GM21367 (cell line): Measurements from ENCODE around the gene DENND6B.
"Not testable (repeated sequence)": the region's sequence is repeated elsewhere in the genome, so short reads cannot be mapped to it uniquely, and the experiment has no call there.

Experiments
- ATAC-seq: cut with Tn5 transposase; IDR thresholded peaks from one replicate; pipeline ENCODE4 v1.9.1; 2021; ENCODE audit not compliant: unreplicated experiment

DENND6B gene

GRCh38 chr22:50326956-50327710, at the start of gene DENND6B:
DENND6B (minus strand) TSS chr22:50327012; CDS start chr22:50326988, 24 bp downstream.
- ATAC-seq, result peak; percentile 54

DNA sequence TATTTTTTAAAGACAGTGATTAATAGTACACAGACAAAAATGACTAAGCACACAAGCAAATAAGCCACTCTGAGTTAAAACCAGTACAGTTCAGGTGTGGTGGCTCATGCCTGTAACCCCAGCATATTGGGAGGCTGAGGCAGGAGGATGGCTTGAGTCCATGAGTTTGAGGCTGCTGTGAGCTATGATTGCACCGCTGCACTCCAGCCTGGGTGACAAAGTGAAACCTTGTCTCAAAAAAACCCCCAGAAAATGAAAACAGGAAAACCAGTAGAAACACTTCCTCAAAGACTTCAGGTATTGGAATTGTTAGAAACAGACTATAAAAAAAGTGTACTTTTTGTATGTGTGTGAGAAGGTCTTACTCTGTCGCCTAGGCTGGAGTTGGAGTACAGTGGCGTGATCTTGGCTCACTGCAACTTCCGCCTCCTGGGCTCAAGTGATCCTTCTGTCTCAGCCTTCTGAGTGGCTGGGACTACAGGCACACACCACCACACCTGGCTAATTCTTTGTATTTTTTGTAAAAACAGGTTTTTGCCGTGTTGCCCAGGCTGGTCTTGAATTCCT, 49.4 kb upstream of the DENND6B start:
- ATAC-seq, result no peak

- no peak for ATAC-seq
These were observed 44.4 kb upstream of the DENND6B start for GRCh38 chr22:50371101-50371648.

GRCh38 chr22:50367778-50368500, 41.1 kb upstream of the DENND6B start:
- ATAC-seq, result no peak

DNA sequence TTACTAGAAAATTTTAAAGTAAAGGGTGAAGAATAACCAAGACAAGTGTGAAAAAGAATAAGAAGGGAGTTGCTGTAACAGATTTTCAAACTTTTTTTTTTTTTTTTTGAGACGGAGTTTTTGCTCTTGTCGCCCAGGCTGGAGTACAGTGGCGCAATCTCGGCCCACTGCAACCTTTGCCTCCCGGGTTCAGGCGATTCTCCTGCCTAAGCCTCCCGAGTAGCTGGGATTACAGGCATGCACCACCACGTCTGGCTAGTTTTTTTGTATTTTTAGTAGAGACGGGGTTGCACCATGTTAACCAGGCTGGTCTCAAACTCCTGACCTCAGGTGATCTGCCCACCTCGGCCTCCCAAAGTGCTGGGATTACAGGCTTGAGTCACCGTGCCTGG, 37.0 kb upstream of the DENND6B start:
- not testable (repeated sequence) for ATAC-seq

- no peak for ATAC-seq
These were observed 36.5 kb upstream of the DENND6B start for GRCh38 chr22:50363166-50363802.

DNA sequence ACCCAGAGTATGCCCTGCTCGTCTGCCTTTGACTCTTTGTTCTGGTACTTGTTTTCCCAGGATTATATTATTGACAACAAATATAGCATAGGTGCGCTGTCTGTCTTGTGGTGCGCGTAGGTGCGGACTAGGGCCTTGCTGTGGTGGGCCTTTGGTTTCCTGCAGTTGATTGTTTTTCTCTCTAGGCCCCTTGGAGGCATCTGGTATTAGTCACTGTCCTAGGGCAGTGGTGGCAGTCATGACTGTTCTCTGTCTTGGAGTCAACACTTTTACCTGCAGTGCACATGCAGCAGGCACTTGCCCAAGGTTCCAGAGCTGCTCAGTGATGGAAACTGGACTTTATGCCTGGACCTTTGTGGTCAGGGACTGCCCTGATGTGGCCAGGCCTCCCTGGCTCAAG, 34.9 kb upstream of the DENND6B start:
- ATAC-seq, result no peak

DNA sequence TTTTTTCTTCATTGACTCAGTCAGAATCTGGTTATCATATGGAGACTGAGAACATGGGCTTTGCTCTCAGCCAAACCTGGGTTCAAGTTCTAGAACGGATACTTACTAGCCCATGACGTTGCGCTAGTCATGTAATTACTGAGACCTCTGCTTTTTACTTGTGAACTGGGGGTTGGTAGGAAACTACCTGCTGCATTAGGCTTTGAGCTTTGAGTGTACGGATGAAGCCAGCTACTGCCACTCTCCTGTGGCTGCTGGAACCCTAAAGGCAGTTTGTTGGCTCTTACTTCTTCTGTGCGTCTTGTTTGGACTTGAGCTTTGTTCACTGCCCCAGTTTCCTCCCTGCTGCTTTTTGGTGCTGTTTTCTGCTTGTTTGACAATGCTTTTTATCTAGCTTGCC, 34.4 kb upstream of the DENND6B start:
- no peak for ATAC-seq

DNA sequence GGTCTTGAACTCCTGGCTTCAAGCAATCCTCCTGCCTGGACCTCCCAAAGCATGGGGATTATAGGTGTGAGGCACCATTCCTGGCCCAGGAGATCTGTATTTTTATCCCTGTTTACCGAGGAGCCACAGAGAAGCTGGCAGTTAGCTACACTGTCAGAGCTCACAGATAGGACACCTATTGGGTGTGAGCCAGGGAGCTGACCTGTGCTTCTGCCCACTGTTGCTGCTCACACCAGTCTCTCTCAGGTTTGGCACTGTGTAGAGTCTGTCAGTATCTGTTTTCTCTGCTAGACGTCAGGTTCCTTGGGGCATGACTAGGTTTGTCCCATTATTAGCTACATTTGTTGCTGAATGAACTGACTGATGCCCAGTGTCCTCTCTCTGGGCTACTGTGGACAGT, 33.8 kb upstream of the DENND6B start:
- no peak for ATAC-seq

DNA sequence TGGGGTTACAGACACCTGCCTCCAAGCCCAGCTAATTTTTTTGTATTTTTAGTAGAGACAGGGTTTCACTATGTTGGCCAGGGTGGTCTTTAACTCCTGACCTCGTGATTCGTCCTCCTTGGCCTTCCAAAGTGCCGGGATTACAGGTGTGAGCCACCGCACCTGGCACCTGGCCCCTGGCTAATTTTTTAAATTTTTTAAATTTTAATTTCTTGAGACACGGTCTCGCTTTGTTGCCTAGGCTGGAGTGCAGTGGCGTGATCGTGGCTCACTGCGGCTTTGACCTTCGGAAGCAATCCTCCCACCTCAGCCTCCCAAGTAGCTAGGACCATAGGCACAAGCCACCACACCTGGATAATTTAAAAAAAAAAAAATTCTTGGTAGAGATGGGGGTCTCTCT, 30.9 kb upstream of the DENND6B start:
- no peak for ATAC-seq

DNA sequence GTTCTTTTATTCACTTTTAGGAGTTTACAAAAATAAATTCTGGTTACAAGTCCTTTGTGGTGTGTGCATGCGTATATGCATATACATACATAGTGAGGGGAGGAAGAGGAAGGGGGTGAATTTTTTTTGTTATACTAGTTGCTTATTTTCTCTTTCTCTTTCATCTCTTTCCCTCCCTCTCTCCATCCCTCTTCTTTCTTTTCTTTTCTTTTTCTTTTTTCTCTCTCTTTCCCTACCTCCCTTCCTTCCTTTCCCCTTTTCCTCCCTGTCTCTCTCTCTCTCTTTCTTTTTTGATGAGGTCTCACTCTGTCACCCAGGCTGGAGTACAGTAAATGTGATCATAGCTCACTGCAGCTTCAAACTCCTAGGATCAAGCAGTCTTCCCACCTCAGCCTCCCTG, 30.4 kb upstream of the DENND6B start:
- no peak for ATAC-seq

DNA sequence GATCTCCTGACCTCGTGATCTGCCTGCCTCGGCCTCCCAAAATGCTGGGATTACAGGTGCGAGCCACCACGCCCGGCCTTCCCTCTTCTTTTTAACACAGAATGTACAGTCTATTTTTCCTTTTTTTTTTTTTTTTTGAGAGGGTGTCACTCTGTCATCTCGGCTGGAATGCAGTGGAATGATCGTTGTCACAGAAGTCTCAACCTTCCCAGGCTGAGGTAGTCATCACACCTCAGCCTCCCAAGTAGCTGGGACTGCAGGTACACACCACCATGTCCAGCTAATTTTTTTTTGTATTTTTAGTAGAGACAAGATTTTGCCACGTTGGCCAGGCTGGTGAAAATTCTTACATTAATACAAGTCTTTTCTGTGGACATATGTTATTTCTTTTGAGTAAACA, 29.4 kb upstream of the DENND6B start:
- no peak for ATAC-seq

GRCh38 chr22:50348058-50348457, 21.2 kb upstream of the DENND6B start:
- ATAC-seq, result no peak

GRCh38 chr22:50347157-50347556, 20.3 kb upstream of the DENND6B start:
- ATAC-seq, result no peak

- no peak for ATAC-seq
These were observed 19.7 kb upstream of the DENND6B start for GRCh38 chr22:50346470-50346869.

GRCh38 chr22:50343541-50343935, 16.7 kb upstream of the DENND6B start:
- no peak for ATAC-seq

GRCh38 chr22:50342651-50343540, 16.1 kb upstream of the DENND6B start, which contains the start of gene PPP6R2:
PPP6R2 (plus strand) TSS chr22:50343327; CDS start chr22:50393909, 50,582 bp downstream.
- peak; percentile 65 for ATAC-seq

GRCh38 chr22:50341977-50342650, 15.3 kb upstream of the DENND6B start:
- ATAC-seq, result peak; percentile 67

DNA sequence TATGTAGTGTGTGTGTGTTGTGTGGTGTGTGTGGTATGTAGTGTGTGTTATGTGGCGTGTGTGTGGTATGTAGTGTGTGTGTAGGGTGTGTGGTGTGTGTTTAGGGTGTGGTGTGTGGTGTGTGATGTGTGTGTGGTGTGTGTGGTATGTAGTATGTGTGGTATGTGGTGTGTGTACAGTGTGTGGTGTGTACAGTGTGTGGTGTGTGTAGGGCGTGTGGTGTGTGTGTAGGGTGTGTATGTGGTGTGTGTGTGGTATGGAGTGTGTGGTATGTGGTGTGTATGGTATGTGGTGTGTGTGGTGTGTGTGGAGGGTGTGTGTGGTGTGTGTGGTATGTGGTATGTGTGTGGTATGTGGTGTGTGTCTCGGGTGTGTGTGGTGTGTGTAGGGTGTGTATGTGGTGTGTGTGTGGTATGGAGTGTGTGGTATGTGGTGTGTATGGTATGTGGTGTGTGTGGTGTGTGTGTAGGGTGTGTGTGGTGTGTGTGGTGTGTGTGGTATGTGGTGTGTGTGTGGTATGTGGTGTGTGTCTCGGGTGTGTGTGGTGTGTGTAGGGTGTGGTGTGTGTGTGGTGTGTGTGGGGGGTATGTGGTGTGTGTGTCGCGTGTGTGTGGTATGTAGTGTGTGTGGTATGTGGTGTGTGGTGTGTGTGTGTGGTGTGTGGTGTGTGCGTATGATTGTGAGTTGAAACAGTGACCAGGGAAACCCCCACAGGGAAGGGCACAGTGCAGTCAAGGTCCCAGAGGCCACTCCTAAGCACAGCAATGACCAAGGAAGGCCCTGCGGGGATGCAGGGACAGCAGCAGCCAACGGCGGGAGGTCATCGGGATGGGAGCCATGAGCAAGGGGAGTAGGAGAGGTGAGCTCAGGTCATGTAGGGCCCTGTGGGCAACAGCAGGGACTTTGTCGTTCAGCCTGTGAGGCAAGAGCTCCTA, 13.4 kb upstream of the DENND6B start:
- ATAC-seq, result no peak
